ENCODE data around the gene SPAG5.

The SPAG5 gene, protein sequence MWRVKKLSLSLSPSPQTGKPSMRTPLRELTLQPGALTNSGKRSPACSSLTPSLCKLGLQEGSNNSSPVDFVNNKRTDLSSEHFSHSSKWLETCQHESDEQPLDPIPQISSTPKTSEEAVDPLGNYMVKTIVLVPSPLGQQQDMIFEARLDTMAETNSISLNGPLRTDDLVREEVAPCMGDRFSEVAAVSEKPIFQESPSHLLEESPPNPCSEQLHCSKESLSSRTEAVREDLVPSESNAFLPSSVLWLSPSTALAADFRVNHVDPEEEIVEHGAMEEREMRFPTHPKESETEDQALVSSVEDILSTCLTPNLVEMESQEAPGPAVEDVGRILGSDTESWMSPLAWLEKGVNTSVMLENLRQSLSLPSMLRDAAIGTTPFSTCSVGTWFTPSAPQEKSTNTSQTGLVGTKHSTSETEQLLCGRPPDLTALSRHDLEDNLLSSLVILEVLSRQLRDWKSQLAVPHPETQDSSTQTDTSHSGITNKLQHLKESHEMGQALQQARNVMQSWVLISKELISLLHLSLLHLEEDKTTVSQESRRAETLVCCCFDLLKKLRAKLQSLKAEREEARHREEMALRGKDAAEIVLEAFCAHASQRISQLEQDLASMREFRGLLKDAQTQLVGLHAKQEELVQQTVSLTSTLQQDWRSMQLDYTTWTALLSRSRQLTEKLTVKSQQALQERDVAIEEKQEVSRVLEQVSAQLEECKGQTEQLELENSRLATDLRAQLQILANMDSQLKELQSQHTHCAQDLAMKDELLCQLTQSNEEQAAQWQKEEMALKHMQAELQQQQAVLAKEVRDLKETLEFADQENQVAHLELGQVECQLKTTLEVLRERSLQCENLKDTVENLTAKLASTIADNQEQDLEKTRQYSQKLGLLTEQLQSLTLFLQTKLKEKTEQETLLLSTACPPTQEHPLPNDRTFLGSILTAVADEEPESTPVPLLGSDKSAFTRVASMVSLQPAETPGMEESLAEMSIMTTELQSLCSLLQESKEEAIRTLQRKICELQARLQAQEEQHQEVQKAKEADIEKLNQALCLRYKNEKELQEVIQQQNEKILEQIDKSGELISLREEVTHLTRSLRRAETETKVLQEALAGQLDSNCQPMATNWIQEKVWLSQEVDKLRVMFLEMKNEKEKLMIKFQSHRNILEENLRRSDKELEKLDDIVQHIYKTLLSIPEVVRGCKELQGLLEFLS

DNA sequence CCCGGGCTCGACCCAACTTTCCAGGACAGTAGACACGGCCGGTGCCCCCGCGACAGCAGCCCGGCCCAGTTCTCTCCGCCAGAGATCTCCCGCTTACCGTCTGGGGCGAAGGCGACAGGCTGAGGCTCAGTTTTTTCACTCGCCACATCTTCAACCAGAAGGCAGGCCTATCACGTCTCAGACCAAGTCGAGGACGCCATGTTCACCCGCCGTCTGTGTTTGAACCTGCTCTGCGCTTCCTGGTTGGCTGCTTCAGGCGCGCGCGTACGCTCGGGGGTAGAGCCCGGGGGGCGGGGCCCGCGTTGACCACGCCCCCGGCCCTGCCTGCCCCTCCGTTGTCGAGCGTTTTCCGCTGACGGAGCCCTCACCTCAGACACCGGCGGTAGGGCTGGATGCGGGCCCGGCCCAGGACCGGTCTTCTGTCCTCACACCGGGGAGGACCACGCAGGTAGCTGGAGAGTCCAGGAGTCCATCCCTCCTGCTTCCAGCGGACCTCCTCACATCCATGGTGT lies at the start of gene SPAG5:
TSS of gene SPAG5 (minus strand) at position 227 of the 512 bp plus-strand sequence. CDS start at position 148, 79 bp downstream.
- peak; percentile 95 for DNase-seq

DNA sequence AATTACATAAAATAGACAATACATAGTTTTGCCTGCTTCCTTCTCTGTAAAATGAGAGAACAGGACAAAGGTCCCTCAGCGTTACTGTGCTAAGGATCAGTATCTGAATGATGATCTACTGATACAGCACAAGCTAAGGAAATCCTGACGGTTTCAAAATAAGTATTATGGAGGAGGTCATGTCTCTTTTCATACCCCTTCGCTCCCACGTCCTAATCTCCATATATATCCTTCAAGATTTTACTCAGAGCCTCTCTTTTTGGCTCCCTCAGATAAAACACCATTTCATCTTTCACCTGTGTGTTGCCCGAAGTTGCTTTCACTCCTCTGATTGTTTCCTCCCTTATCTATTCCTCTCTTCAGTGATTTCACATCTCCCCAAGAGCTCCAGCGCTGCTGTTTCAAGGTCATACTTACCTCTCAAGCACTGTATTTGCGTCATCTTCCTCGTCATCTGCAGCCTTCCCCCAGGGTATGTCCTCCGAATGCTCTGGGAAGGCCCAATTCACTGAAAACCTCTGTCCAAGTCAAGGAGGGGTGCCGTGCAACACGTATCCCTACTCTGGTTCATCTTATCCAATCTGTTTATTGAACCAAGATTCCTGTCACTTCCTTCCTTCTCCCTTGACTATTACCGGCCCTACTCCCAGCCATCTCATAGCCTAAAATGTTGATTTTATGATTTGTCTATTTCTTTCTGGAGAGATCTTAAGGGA lies 47.4 kb upstream of the SPAG5 start:
- no peak for DNase-seq

DNA sequence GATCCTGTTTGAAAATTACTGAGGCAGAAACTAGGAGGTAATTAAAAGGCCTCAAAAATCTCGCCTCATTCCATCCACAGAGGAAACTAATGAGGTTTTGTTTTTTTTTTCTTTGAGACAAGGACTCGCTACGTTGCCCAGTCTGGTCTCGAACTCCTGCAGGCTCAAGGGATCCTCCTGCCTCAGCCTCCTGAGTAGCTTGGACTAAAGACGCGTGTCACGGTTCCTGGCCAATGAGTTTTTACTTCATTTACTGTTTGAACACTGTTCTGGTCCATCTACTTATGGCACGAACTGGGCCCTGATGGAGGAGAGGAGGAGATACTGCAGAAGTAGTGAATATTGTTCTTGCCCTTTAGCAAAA lies 46.7 kb upstream of the SPAG5 start:
- DNase-seq = no peak

DNA sequence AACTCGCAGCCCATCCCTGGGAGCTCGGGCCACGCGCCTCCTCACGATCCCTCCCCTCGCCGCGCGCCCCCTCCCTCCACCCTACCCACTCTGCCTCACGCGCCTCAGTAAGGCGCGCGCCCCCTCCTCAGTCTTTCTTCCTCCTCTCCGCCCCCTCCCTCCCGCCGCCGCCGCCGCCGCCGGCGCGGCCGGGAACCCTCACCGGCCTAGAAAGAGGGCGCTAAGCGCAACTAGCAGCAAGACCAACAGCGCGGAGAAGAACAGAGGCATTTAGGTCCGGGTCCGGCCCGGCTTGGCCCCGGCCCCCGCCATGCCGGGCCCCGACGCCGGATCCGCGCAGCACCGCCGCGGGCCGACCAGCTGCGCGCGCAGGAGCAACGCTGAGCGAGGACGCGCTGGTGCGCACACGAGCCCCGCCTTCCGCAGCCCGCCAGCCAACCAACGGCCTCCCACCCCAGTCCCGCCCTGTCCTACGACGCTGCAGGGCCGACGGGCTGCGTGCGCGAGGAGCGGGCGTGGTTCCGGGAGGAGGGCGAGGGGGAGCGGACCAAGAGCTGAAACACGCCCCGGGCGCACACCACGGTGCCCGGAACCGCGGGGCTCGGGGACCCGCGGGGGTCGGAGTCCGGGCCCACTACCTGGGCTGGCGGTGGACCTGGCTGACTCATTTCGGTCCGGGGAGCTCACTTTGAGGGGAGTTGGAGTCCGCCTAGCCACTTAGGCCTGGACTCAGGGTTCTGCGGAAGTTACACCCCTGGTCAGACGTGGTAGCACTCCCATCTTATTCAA lies 46.2 kb upstream of the SPAG5 start, which contains the start of gene BLTP2:
TSS of gene BLTP2 (minus strand) at position 372 of the 789 bp plus-strand sequence. CDS start at position 270, 102 bp downstream.
- DNase-seq = peak; percentile 96

DNA sequence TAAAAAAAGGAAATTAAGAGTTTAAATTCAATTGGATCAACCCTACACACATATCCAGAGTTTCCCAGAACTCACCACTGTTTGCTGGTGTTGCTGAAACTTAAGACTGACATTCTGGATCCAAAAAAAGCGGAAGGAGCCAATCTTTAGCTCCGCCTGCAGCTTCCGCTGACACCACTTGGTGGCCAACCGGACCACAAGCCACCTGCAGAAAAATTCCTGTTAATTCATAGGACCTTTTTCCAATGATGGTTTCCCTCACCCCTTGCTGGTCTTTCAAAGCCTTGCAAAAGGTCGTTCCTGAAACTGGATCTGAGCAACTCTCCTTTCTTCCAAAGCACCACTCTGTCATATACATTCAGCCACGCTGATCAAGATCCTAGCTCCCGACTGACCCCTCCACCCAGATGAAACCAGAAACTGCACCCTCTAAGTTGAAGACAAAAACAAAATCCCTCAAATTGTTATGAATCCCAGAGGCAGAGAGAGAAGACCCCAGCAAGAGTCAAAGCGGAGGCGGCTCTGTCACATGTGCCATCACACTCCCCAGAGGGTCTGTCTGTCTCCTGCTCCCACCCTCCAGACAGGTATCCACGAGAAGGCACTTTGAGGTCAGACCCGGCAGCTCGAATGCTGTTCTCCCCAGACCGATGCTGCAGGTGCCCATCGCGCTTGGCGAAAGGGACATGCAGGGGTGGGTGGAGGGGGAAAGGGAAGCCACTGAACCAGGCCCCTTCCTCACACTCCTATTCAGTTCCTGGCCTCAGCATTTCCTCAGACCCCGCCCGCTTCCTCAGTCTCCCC lies 45.4 kb upstream of the SPAG5 start:
- no peak for DNase-seq

DNA sequence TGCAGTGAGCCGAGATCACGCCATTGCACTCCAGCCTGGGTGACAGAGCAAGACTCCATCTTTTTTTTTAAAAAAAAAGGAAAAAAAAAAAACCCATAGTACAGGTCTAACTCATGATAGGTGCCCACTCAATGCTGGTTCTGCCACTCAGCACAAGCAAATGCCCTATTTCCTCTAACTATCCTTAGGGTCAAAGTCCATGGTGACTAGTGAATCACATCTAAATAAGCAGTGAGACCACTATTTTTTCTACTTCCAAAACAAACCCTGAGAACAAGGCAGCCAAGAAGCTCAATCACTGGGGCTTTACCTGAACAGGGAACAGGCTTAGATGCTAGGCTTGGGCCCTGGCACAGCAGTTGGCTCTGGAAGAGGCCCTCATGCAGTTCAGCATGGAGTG lies 42.8 kb upstream of the SPAG5 start:
- DNase-seq = no peak

DNA sequence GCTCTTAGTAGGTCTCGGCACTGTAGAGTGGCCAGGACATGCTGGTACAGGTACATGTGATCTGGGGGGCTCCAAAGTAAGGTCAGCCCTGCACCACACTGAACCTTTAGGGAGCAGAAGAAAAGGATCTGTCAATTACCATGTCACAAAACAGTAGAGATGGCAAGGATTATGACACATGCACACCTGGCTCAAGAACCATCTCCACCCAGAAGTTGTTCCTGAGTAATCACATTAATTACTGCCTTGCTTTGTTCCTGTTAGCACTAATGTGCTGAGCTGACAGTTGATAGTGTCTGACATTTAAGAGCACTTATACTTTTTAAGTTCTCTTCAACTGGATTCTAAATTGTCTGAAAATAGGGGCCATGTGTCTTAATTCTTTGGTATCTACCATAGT lies 36.7 kb upstream of the SPAG5 start:
- no peak for DNase-seq

DNA sequence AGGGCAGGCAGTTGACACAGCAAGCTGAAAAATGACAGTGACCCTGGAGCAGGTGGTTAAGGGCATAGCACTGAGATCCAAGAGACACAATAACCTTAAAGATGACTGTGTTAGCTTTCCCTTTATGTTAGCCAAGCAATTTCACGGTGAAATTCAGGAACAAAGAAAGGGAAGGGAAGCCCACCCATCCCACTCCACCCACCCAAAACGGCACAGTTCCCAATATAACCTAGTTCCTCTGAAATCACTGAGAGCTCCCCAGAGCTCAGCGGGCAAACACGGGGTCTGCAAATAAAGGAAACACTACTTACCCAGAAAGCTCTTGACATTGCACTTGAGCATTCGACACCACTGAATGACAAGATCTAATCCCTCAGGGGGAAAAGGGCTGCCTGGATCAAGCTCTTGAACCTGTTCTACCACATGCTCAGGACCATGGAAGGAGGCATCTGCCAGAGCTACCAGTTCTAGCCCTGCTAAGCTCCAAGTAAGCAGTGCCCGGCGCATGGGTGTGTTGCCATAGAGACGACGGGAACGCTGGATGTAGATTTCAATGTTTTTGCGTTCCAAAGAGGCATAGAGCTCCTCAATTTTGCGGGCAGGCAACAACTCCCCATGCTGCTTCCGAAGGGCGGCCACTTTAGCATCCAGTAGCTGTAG lies 35.5 kb upstream of the SPAG5 start:
- DNase-seq = no peak

DNA sequence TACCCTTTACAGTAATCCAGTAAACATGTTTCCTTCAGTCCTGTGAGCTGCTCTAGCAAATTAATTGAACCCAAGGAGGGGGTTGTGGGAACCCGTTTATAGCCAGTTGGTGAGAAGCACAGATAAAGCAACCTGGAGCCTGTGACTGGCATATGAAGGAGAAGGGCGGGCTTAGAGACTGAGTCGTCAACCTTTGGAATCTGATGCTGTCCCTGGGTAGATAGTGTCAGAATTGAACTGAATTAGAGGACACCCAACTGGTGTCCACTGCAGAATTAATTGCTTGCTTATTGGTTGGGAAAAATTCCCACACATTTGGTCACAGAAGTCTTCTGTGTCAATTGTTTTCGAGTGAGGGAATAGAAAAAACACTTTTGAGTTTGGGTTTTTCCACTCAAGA lies 28.0 kb upstream of the SPAG5 start:
- DNase-seq = no peak

DNA sequence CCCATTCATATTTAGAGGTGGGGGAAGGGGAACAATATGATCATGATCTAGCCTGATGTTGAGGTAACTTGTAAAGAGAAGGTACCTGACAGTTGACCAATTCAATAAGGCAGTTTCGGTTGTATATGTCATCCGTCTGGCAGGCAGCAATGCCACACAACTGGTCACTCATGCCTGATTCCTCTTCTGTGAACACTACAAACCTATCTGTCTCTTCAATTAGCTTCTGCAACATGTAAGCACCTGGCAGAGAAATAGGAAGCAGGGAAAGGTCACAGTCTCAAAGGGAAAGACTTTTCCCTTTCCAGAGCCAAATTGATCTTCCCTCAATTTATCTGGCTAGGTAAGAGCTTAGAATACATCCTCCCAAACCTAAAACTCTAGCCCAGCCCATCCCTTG lies 25.3 kb upstream of the SPAG5 start:
- no peak for DNase-seq

DNA sequence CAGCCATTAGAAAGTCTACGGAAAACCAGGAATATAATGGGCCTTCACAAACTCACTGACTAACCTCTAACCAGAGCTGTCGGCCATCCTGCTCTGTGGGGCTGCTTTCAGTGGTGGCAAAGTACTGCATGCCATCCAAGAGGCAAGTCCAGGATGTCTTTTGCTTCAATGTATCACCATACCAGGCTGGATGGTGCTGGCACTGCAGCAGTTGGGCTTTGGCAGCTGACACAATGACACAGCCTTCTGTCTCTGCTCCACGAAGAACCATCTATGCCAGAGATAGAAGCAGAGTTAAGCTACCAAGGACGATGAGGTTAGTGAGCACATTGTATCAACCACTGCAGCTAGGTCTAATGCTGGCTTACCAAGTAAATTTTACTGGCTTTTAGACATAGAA lies 24.9 kb upstream of the SPAG5 start:
- DNase-seq = no peak

DNA sequence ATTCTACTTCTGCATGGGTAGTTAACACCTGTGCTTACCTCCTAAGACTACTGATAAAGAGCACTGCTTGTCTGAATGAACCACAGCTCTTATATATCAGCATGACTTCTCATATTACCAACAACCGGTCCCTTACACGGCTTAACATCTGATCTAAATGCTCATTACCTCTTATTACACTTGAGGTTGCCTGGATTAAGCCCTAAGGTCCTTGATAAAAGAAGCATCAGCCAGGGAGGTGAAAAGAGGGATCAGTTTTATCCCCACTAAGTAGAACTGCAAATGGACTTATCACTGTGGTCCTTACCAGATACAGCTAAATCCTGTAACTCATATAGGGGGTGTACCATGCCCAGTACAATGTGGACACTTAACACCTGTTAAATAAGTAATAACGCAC lies 23.4 kb upstream of the SPAG5 start:
- no peak for DNase-seq

DNA sequence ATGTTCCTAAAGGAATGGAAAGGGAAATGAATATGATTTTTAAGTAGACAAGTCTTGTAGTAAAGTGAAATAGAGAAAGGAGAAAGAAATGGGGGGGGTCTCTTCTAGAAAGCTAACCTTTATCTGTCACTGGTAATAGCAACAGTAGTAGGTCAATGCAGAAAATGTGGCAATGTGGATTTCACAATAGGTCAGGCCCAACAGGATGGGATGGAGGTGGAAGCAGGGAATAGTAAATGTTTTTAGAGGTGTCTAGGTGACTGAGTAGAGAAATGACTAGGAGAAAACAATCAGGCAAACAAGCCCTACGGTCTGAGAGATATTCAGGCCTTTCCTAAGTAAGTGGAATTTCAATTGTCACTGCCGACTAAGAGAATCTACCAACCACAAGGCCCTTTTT lies 21.2 kb upstream of the SPAG5 start:
- DNase-seq = no peak

DNA sequence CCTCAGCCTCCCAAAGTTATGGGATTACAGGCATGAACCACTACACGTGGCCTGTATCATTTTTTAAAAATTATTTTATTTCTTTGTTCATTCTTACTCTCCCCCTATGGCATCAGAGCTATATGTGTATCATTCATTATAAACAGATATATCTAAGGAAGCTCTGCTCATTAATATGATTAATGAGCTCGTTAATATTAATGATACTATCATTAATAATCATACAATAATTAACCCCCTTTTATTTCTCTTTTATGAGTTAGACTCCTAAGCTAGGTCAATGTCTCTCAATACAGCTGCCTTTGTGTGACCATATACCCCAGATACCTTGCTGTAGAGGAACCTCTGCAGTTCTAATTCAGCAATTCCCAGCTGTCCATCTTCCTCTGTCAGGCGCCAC lies 19.6 kb upstream of the SPAG5 start:
- DNase-seq = no peak

DNA sequence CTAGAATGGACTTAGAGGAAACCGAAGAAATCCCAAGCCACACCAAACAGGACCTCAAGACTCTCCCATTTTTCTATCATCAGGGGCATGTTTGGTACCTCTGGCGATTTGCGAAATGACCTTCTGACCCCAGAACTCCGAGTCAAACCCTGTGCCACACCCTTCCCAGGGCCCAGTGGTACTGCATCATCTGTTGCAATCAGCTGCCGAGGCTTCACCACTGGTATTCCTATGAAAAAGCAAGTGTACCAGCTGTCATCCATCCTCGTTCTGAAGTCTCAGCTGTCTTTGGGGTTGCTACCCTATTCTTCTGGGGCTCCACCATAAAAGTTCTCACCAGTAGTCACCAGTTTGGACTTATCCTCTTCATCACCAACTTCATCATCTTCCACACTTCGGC lies 17.5 kb upstream of the SPAG5 start:
- no peak for DNase-seq

DNA sequence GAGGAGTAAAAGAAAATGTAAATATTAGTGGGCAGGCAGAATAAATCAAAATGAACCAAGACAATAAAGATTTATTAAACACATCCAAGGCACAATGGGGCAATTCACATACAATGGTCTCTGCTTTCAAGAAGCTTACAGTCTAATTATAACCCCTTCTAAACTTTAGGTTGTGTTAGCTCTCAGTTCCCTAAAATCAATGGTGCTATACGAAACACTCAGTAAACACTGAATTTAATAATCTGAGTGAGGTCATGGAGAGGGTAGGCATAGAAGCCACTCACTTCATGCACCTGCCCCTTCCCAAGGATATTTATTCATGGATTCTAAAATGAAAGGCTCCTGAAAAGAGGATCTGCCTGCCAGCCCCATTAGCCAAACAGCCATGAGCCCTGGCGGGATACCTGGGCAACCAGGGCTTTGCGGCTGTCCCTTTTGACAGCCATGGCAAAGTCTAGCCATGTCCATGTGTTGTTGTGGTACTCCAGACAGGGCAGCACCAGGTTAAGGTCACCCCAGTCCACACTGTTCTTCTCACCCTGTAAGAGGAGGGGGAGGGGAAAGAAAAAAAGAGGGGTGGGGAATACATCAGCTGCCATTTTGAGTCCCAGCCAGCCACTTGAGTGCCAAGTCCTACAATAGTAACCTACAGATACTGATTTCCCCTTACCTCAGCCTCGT lies 16.6 kb upstream of the SPAG5 start:
- no peak for DNase-seq

DNA sequence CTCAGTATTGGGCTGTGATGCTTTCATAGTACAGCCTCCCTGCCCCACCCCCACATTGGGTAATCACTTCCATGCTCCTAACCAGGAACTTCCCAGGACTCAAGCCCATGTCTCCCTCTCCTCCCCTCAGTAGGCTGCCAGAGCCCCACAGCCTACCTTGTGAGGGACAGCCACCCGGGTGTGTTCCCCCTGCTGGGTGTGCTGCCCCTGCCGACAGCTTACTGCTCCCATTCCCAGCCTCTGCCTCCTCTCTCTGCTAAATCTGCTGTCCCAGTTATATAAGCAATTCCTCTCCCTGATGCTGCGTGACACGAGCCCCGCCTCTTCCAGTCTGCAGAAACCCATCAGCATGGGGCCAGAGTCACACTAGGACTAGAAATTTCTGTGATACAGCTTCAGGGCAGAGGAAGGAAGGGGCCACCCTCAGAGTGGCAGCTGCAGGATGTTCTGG lies 15.1 kb upstream of the SPAG5 start, which contains the start of gene RSKR:
TSS of gene RSKR (minus strand) at position 255 of the 451 bp plus-strand sequence. CDS start at position 231, 24 bp downstream.
- DNase-seq = no peak

DNA sequence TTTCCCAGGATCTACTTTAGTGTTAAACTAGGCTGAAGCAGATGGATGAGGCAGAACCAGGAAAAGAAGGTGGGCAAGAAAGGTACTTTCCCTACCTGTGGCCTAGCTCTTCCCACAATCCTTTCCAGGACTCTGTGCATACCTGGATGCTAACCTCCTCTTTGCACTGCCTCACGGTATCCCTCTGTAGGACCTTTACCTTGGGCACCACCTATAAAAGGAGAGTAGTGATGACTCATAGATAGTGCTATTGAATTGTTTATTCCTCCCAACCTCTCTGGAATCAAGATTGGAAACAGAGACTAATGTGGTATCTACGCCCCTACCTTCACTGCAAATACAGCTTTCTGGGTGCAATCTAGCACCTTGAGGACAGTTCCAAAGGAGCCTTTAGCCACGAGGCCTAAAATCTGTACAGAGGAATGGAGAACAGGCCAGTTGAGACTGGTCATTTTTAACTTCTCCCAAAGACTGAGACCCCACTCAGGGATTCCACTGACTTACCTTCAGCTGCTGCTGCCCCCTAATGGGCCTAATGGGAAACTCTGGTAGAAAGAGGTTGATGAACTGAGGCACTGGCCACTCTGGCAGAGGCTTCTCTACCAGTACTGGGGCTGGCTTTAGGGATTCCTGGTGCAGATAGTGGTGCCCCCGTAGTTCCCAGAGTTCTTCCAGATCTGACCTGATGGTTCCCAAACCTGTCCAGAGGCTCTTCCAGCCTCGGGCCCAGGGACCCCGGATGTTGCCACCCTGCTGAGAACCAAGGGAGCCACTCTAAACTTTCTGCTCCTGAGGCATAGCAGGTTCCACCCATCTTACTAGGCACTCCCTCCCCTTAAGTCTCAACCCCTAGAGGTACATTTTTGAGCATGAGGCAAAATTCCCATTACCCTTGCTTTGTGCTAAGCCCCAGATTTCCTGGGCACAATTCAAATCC lies 14.4 kb upstream of the SPAG5 start:
- DNase-seq = peak; percentile 47

Measured in activated CD8-positive, alpha-beta memory T cell treated with anti-CD3 and anti-CD28 coated beads, Interleukin-2, amount 50 U/mL, for 4 hours (primary cell).